ENCODE measurements around the gene DIPK1B.

DNA sequence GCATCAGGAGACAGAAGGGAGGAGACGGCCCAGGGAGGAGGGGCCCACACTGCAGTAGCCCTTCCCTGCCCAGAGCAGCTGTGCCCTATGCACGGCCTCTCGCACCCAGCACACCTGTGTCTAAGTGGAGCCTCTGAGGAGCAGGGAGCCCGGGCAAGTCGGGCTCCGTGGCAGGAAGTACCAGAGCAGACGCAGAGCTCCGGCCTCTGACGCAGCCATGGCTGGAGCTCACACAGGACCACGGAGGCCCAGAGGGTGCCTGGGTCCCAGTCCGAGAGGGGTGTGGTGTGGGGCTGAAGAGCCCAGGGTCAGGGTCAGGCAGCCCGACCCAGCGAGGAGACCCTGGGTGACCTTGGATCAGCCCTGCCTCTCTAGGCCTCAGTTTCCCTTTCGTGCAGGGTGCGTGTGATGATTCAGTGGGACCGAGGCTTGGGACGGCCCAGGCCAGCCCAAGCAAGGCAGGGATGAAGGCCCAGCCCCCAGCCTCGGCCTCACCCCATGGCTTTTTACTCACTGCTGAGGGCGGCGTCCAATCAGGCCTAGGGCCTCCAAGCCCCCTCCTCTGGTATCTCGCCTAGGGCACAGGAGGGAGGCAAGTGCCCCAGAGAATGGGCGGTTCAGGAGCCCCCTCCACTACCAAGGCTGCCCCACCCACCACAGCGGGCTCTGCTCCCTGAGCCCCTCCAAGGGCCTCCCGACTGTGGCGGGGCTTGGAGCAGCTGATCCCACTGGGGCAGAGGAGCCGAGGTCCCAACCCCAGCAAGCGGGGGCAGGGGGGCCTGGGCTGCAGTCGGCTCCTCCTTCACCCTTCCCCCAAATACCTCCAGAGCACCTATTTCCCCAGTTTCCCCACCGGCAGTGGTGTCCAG lies 20.8 kb upstream of the DIPK1B start:
- TF ChIP-seq CTCF (IDR thresholded peaks at IDR 0.05; ENCODE audit: poor library complexity, severe bottlenecking): no peak
- TF ChIP-seq TAF1 (IDR thresholded peaks at IDR 0.05; ENCODE audit: low read depth): no peak
- TF ChIP-seq RAD21 (conservative IDR thresholded peaks at IDR 0.05): no peak
- TF ChIP-seq POLR2AphosphoS5 (IDR thresholded peaks at IDR 0.05): no peak
- TF ChIP-seq, protein P1, sequence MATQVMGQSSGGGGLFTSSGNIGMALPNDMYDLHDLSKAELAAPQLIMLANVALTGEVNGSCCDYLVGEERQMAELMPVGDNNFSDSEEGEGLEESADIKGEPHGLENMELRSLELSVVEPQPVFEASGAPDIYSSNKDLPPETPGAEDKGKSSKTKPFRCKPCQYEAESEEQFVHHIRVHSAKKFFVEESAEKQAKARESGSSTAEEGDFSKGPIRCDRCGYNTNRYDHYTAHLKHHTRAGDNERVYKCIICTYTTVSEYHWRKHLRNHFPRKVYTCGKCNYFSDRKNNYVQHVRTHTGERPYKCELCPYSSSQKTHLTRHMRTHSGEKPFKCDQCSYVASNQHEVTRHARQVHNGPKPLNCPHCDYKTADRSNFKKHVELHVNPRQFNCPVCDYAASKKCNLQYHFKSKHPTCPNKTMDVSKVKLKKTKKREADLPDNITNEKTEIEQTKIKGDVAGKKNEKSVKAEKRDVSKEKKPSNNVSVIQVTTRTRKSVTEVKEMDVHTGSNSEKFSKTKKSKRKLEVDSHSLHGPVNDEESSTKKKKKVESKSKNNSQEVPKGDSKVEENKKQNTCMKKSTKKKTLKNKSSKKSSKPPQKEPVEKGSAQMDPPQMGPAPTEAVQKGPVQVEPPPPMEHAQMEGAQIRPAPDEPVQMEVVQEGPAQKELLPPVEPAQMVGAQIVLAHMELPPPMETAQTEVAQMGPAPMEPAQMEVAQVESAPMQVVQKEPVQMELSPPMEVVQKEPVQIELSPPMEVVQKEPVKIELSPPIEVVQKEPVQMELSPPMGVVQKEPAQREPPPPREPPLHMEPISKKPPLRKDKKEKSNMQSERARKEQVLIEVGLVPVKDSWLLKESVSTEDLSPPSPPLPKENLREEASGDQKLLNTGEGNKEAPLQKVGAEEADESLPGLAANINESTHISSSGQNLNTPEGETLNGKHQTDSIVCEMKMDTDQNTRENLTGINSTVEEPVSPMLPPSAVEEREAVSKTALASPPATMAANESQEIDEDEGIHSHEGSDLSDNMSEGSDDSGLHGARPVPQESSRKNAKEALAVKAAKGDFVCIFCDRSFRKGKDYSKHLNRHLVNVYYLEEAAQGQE (IDR thresholded peaks at IDR 0.05; ENCODE audit: borderline replicate concordance): no peak
- no peak for TF ChIP-seq EZH2 (IDR thresholded peaks at IDR 0.05; ENCODE audit: borderline replicate concordance, insufficient read depth, low read length, poor library complexity, severe bottlenecking)
- TF ChIP-seq SMC3 (conservative IDR thresholded peaks at IDR 0.05; ENCODE audit: poor library complexity): no peak

Data from neural cell (in vitro differentiated cells).